ENCODE measurements around the gene SYT12.

- TF ChIP-seq CTCF (conservative IDR thresholded peaks at IDR 0.05; ENCODE audit: low read depth, low read length) (no peak), EZH2 (IDR thresholded peaks at IDR 0.05; ENCODE audit: borderline replicate concordance, low read depth, low read length, poor library complexity, severe bottlenecking) (no peak)
Measured at GRCh38 chr11:67023957-67024353, 1.0 kb downstream of the SYT12 start.
